ENCODE measurements around the gene EMD.

The EMD gene

GRCh38 chrX:154401918-154402621 is 23.0 kb downstream of the EMD start:
- no peak for TF ChIP-seq CTCF (conservative IDR thresholded peaks at IDR 0.05; ENCODE audit: low read depth, low read length)
- H3K4me3 ChIP-seq (ENCODE audit: low read depth, low read length): no peak overlapping the region
- DNase-seq (ENCODE audit: low read depth): no peak

GRCh38 chrX:154402622-154403127 is 23.6 kb downstream of the EMD start:
- no peak for TF ChIP-seq CTCF (conservative IDR thresholded peaks at IDR 0.05; ENCODE audit: low read depth, low read length)
- no peak overlapping the region for H3K4me3 ChIP-seq (ENCODE audit: low read depth, low read length)
- no peak for DNase-seq (ENCODE audit: low read depth)

GRCh38 chrX:154403192-154403591 is 24.1 kb downstream of the EMD start:
- DNase-seq (ENCODE audit: low read depth): no peak
- no peak for TF ChIP-seq CTCF (conservative IDR thresholded peaks at IDR 0.05; ENCODE audit: low read depth, low read length)
- H3K4me3 ChIP-seq (ENCODE audit: low read depth, low read length): no peak overlapping the region

GRCh38 chrX:154403858-154404257 is 24.8 kb downstream of the EMD start:
- DNase-seq (ENCODE audit: low read depth): no peak
- TF ChIP-seq CTCF (conservative IDR thresholded peaks at IDR 0.05; ENCODE audit: low read depth, low read length): no peak
- no peak overlapping the region for H3K4me3 ChIP-seq (ENCODE audit: low read depth, low read length)

GRCh38 chrX:154404625-154405192 is 25.6 kb downstream of the EMD start:
- TF ChIP-seq CTCF (conservative IDR thresholded peaks at IDR 0.05; ENCODE audit: low read depth, low read length): no peak
- H3K4me3 ChIP-seq (ENCODE audit: low read depth, low read length): no peak overlapping the region
- no peak for DNase-seq (ENCODE audit: low read depth)

- no peak for DNase-seq (ENCODE audit: low read depth)
- peak overlapping the region; percentile 56 for H3K4me3 ChIP-seq (ENCODE audit: low read depth, low read length)
- TF ChIP-seq CTCF (conservative IDR thresholded peaks at IDR 0.05; ENCODE audit: low read depth, low read length): no peak
These were observed 29.6 kb downstream of the EMD start for GRCh38 chrX:154408659-154409221.
